ENCODE results near the gene ARID1B.

ARID1B gene

DNA sequence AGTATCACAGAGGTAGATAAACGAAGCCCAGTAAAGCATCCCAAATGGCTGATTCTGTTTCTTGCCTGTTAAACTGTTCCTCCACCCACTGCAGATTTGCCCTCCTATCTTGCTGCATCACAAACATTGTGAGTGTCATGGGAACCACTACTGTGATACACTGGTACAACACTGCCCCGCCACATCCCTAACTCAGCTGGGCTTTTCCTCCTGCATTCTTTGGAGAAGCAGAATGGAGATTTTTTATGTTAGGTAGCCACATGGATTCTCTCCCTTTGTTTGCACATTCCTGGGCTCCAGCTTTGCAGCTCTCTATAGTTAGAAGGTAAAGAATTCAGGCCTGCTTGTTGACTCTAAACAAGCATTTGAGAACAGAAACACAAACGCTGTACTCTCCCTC is 312.1 kb downstream of the ARID1B start:
- DNase-seq, result no peak

DNA sequence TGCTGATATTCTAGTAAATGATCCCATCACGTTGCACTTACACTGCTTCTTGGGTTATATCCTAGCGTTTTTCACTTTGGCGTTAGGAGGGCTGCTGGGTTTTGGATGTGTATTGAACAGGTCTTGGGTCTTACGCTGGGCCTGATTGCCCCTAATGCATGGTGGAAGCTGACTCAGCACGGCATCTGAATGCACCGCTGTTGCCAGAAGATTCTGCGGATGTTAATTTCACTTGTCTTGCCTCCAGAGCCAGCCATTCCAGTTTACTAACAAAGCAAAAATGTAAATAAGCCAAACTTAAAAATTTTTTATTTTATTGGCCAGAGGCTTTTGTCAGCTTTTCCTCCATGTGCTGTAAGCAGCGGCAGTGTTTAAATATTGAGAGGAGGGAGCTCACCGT is 312.7 kb downstream of the ARID1B start:
- no peak for DNase-seq

DNA sequence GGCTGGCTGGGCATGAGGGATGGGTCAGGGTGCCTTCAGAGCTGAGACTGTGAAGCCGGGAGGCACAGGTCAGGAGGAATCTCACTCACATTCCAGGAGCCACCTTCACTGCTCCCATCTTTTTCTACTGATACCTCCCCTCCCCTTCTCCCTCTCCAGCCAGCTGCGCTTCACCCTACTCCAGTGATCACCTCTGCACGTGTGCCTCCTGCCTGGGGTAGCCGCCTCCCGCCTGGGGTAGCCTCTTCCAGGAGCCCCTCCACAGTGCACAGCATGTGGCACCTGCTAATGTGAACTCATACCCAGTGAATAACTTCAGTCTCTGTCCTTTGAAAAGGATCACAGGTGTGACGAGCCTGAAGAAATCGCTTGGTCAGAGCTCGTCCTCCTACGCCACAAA is 313.6 kb downstream of the ARID1B start:
- no peak for DNase-seq

DNA sequence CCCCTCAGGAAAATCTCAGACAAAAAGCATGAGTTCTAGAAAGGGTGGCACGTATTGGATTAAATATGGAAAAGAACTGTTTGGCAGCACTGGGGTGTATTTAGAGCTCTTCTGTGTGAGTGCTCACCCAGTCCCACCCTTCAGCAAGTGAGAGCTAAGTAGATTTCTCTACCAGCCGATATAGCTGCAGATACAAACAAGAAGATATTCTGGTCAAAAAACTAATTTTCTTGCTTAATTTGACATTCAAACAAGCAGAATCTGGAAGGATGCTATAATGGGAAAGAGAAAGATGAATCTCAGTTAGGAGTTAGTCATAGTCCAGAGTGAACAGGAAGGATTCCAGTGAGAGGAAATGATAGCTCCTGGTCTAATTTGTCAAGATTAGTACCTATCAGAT is 314.1 kb downstream of the ARID1B start:
- DNase-seq, result no peak

DNA sequence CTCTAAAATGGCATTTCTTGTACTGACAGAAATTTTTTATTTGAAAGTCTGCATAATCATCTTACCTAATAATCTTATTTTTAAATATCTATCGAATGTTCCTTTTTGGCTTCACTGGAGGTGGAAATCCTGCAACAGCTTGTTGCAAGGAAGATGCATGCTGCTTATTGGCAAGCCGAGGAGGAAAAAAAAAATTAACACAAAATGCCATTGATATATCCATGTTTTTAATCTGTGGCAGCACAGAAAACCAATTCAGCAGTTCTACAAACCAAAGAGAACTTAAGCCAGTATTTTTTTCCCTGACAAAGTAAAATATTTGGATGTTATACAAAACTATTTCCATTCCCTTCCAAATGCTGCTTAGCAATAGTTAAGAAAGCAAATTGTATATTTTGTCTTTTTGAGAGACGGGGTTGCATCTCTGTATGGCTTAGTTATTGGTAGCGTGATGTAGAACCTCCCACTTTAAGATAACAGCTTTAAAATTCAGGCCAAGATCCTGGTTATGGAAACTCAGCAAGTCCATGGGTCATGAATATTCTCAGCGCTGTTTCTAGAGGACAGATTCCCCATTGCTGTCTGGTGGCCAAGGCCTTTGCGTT is 314.8 kb downstream of the ARID1B start:
- no peak for DNase-seq

DNA sequence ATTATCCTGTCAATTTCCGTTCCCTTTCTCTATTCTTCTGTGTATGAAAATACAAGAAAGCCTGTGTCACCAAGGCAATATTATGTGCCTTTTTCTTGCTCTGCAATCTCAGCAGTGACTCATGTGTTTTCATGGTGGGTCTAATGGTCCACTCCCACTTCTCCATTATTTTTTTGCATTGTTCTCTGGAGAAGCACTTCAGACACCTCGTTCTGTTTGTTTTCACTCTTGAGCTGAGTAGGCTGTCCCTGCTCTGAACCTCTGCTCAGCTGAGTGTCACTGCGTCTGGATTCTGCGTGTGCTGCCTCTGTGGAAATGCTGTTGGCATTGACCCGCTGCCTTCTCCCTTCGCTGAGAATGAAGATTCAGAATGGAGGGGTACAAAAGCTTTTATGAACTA is 315.6 kb downstream of the ARID1B start:
- no peak for DNase-seq

DNA sequence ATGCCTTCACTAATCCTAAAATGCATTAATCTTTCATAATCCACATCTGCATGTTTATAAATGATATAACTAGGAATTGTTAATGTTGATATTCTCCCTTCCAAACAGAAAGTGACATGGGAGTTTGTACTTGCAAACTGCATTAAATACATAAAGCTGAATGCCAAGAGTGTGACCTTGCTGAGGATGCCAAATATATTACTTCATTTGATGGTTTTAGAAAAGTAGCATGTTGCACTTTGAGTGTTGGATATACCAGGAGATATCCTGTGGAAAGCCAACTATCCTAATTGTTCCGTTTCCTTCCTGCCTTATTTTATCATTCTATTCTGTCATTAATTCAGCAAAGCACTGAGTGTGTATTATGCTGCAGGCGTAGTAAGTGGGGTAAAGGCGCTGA is 316.4 kb downstream of the ARID1B start:
- DNase-seq, result no peak

DNA sequence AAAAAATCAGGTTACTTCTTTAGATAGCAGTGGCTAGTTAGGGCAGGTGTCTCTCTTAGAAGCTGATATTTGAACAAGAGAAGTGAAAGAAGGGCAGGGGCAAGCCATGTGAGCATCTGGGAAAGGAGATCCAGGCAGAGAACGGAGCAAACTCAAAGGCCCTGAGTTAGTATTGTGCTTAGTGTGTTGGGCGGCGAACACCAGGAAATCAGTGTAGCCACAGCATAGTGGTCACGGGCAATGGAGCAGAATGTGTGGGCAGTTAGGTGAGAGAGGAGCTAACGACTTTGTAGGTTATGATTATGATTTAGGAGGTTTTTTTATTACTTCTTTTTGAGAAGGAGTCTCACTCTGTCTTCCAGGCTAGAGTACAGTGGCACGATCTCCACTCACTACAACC is 316.9 kb downstream of the ARID1B start:
- DNase-seq, result no peak

DNA sequence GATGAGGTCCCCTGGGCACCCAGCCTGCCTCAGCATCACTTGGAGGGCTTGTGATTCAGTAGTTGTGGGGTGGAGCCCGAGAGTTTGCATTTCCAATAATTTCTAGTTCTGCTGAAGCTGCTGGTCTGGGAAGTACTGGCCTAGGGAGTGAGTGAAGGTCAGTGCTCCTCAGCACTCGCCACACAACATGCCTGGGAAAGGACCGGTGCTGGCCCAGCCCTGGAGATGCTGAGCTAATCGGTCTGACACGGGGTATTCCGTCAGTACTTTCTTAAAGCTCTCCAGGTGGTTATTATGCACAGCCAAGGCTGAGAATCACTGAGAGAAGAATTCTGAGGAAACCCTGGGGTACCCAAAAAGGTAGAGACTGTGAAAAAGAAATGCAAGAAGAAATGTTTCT is 317.9 kb downstream of the ARID1B start:
- DNase-seq, result no peak

DNA sequence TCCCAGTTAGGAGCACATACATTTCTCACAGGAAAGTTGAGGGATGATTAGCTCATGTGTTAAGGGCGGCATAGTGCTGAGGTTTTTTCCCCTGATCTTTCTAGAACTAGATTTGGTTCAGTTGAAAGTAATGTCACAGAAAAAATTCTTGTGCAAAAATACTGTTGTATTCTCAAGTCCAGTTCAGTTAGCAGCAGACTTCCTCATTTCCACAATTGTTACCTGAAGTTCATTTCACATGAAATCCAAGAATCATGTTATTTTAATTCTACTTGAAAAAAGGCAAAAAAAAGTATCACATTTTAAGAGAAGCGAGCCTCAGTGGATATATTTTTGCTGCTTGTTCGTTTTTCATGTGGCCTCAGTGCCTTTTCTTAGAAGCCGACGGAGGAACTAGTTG is 318.4 kb downstream of the ARID1B start:
- DNase-seq, result no peak

DNA sequence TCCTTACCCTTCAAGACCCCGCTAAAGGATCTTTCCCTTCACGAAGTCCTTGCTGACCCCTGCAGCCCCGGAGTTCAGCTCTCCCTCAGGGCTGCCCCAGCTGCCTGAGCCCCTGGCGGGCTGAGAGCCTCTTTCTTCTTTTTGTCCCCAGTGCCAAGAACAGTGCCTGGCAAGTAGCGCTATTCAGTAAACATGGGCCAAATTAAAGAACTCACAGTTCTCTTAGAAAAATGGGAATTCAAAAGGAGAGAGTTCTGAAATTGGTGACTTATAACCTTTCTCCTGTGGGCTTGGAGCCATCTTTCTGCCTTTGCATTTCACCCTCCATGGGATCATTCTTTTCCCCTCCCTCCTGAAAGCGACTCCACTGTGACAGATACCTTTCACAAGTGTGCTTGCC is 318.9 kb downstream of the ARID1B start:
- DNase-seq, result no peak

DNA sequence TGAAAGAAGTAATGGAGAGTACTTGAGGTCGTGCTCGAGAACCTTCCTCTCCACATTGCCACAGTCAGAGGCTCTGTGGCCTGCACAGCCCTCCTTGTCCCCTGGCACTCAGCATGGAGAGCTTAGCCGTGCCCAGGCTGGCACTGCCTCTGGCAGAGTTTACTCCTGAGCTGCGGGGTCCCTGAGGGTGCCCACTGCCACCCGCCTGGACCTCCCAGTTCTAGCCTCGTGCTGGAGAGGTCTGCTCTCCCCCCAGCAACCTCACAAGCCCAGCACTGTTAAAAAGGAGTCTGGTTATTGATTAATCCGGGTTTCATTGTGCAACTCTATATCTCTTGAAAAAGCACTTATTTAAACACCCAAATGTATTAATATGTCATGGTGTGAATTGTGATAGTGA is 319.3 kb downstream of the ARID1B start:
- no peak for DNase-seq

DNA sequence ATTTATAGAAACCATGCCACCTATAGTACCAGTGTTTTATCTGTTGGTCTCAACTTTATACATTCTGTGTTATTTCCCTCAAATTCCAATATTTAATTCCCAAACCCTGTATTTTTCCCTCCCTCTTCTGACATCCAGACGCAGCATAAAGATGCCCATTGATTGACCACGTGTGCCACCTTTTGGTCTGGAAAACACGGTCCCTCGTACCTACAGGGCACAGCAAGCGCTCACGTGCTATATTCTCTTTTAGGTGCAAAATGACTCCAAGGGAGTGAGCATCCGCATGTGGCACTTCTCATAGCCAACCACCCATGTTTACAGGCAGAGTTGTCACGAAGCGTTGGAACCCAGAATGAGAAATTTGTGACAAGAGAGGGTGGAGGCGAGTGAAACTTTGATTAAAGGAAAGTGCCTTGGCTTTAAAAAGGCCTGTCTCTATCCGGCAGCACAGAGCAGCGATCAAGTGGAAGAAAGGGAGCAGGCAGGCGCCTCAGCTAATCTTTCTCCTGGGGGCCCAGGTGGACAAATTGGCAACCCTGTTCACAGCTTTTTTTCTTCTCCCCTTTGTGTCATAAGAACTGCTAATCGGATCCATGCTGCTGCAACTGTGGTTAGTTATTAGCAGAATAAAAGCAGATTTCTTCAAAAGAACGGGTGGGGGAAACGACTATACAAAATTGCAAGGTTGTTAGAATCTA is 320.2 kb downstream of the ARID1B start:
- no peak for DNase-seq

DNA sequence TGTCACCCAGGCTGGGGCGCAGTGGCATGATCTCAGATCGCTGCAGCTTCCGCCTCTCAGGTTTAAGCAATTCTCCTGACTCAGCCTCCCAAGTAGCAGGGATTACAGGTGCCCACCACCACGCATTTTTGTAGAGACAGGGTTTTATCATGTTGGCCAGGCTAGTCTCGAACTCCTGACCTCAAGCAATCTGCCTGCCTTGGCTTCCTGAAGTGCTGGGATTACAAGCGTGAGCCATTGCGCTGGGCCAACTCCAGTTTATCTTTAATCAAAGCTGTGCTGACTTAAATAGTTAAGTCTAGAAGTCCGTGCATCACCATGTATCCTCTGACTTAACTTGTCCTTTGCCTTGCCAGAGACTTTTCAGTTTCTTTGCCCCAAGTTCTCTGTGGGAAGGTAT is 321.8 kb downstream of the ARID1B start:
- no peak for DNase-seq

DNA sequence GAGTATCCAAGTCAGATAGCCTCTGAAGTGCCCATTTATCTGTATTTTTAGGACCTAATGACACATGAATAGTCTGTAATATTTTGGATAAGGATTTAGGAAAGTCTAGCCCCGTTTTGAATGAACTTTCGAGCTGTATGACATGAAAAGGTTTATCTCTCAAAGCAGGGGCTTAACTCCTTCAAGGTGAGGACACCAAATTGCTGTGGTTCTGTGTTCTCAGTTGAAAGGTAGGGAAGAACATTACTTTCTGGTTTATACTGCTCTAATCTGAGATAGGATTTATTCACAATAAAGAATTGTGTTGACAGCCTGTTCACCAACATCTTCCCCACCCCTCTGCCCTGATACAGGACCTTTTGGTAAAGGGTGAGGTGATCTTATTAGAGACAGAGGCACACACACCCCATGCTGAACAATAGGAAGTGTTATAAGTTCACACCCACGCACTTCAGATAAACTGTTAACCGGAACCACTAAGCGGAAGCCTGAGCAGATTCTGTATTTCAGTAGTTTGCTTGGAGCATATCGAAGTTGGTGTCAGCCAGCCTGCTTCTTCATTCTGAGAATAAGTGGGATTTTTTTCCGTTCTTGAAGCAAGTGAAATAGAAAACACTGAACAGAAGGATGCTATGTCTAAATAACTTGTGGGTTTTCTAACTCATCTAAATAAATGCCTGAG is 322.9 kb downstream of the ARID1B start:
- DNase-seq, result no peak

DNA sequence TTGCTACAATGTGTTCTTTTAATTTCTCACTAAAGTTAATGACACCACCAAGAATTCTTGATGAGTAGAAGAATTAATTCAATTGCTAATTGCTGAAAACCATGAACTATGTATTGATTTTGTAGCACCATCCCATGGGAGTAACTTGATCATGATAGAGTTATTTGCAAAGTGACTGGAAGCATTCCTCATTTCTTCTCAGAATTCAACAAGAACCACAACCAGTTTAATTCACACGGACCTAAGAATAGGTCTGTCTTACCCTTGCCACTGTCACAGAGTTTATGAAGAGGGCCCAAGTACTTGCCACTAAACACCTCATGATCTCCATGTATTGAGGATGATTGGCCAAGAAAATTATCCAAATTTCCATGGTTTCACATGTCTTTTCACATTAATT is 324.0 kb downstream of the ARID1B start:
- no peak for DNase-seq

DNA sequence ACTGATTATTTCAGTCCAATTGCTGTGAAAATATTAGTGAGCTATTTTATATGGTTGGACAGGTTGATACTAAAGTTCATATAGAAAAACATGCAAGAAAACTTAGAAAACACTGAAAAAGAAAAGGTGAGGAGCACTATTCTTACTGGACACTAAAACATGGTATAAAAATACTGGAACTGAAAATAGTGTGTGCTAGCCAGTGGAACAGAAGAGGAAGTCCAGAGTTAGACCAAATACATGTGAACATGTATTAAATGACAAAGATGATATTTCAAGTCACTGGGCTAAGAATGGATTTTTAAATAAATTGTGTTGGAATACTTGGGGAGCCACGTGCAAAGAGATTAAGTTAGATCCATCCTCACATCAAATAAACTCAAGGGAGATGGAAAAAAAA is 327.6 kb downstream of the ARID1B start:
- no peak for DNase-seq

DNA sequence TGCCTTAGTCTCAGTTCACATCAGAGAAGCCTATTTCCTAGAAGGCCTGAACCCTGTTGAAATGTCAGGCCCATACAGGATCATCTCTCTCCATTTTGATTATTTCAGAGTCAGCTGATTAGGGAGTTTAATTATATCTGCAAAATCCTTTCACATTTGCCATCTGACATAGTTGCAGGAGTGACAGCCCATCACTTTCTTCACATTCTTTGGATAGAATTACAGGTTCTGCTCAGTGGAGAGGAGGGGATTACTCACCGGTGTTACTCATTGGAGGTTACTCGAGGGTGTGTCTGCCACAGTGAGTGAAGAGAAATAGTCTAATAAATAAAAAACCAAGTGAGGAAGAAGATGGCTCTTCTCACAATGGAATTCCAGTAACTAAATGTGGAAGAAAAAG is 329.3 kb downstream of the ARID1B start:
- no peak for DNase-seq

DNA sequence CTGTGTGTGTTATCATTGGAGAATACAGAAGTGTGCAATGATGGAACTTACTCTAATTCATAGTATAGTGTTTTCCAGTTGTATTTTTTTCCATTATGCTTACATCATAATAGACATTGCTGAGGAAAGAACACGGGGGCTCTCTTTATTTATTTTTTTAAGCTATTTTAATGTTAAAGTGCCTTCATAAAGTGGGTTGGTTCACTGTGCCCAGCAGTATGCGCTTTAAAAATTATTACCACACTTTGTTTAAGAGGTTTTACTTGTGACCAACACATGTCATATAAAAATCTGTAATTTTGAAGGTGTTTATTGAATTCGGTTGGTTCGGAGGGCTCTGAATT is 330.4 kb downstream of the ARID1B start:
- no peak for DNase-seq

DNA sequence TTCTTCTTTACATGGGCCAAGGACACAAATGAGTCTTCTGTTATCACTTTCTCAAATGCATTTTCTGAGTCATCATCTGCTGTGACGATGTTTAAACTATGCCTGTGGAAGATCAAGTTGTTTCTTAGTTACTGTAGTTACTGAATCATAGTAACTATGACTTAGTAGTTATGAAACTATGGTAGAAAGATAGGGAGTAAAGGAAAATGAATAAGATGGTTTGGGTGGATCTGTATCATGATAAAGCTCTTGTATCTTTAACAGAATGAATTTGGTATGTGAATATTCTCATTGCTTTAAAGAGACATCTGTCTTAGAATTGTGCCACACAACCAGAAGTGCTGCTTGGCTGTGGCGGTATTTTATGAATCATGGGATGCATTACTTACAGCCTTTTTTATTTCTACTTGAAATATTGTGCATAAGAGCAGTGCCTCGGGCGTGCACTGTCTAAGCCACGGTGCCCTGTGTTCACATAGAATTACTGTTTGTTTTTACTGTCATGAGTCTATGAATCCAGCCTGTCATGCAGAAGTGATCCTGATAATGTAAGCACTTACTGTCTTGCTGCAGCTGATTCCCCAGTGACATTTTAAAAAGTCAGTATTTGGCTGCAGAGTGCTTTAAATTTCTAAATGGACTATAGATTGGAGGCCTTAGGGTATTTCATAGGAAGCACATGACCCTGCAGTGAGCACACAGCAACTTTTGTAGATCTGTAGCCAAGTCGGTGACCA is 330.9 kb downstream of the ARID1B start:
- DNase-seq, result no peak

DNA sequence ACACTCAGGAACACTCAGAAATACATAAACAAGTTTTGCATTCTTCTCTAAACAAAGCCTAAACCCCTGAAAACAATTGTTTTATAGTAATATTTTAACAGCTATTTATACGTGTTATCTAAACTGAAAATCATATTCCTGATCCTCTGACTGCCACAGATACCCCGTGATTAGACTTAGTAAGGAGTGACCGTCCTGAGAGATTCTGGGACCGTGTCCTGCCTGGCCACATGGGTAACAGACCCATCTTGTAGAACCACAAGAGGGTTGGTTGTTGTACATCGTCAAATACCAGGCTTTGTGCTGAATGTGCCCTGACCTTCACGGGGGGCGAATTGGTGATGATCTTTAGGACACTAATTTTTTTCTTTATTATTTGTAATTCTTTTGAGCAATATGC is 331.7 kb downstream of the ARID1B start:
- DNase-seq, result no peak

DNA sequence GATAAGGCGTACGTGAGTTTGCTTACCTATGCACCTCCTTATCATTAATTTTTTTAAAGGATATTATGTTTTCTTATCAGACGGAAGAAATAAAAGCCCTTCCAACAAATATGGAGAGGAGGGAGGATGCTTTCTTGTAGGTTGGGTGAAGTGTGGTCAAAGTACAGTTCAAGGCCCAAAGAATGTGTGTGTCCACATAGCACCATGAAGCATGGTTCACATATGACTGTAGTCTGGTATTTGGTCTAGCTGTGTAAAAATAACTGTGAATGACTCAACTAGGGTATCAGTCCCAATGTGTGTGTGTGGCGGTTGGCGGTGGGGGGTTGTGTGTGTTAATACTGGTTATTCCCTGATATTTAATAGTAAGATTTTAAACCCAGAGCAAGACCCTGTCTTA is 333.4 kb downstream of the ARID1B start:
- no peak for DNase-seq

DNA sequence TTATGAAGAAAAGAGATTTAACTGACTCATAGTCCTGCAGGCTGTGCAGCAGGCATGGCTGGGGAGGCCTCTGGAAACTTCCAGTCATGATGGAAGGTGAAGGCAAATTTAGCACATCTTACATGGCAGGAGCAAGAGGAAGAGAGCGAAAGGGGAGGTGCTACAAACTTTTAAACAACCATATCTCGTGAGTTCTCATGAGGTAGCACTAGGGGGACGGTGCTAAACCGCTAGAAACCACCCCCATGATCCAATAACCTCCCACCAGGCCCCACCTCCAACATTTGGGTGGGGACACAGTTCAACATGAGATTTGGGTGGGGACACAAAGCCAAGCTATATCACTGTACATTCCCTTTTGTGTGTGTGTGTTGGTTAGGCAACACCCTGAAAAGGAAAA is 336.2 kb downstream of the ARID1B start:
- no peak for DNase-seq

DNA sequence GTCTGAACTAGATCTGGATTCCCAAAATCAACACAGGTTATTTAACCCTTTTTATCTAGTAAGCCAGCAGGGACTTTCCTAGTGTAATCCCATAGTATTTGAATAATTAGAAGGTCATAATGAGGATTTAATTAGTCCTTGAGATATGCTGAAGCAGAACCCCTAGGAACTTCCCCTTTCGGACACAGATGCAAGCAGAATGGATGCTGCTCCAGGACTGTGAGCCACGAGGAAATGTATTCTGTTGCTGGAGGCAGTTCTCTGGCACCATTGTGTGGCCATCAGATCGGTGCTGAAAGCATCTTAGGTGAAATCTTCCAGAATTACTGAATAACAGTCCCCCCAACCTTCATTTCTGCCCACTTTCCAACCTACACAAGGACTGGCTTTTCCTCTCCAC is 339.2 kb downstream of the ARID1B start:
- no peak for DNase-seq
